Epithelial cell of esophagus (primary cell): ENCODE results near the gene RUSC2.

ENCODE experiments used
- DNase-seq: peaks from one replicate; pipeline ENCODE4 v3.0.0; 2010; ENCODE audit warnings: low read depth
- H3K4me3 ChIP-seq: 2 replicates; pipeline ENCODE4 v1.5.1; 2011; ENCODE audit warnings: mild to moderate bottlenecking, low read length, control low read depth
- CTCF ChIP-seq: IDR thresholded peaks from 2 replicates; pipeline ENCODE4 v1.5.1; 2011; ENCODE audit warnings: low read depth, mild to moderate bottlenecking, low read length, control low read depth, inconsistent platforms; ENCODE audit not compliant: insufficient read depth; ENCODE audit errors: missing control alignments

Gene RUSC2

GRCh38 chr9:35538361-35539234 lies 48.7 kb downstream of the RUSC2 start:
- TF ChIP-seq CTCF: no peak
- H3K4me3 ChIP-seq: peak overlapping the region; percentile 24
- peak; percentile 52 for DNase-seq
